GM18505 (cell line): Measurements from ENCODE around the gene ACTC1.
"Not testable (repeated sequence)": the region's sequence is repeated elsewhere in the genome, so short reads cannot be mapped to it uniquely, and the experiment has no call there.

ENCODE experiments used
- ATAC-seq: cut with Tn5 transposase; IDR thresholded peaks from one replicate; pipeline ENCODE4 v1.9.1; 2021; ENCODE audit not compliant: unreplicated experiment
- POLR2A ChIP-seq: IDR thresholded peaks from 4 replicates; pipeline ENCODE4 v1.6.1; 2011; ENCODE audit warnings: borderline replicate concordance; ENCODE audit not compliant: insufficient read depth, insufficient read length; ENCODE audit errors: extremely low read depth

ACTC1 gene

GRCh38 chr15:34795267-34796081 lies at the start of gene ACTC1:
Gene ACTC1, minus strand, starts transcription at chr15:34795549. Its CDS starts 741 bp downstream, at chr15:34794808.
- no peak for TF ChIP-seq POLR2A
- ATAC-seq = no peak

DNA sequence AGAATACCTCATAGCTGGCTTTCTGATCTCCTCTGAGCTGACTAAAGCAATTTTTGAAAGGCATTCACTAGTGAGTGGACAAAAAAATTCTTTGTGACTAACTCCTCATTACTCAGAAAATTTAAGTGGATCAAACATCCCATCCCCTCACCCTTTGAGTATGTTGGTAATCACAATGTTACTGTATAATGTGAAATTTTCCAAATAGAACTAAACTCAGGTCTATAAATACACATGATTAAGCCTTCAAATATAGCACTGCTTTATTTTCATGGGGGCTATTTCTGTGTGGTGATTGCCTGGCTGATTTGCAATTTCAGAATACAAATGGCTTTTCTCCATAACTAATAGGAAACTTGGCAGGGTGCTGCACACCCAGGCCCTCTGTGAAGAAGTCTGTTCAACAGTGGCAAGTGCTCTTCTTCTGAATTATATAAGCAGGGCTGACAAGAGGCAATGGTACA lies 45.9 kb upstream of the ACTC1 start:
- TF ChIP-seq POLR2A = no peak
- no peak for ATAC-seq

- no peak for ATAC-seq
- TF ChIP-seq POLR2A = no peak
Observed at GRCh38 chr15:34838282-34838681, 42.9 kb upstream of the ACTC1 start.

- ATAC-seq = no peak
- no peak for TF ChIP-seq POLR2A
Observed at GRCh38 chr15:34837246-34838016, 42.1 kb upstream of the ACTC1 start.

GRCh38 chr15:34828145-34828911 lies 33.0 kb upstream of the ACTC1 start:
- ATAC-seq = no peak
- no peak for TF ChIP-seq POLR2A

DNA sequence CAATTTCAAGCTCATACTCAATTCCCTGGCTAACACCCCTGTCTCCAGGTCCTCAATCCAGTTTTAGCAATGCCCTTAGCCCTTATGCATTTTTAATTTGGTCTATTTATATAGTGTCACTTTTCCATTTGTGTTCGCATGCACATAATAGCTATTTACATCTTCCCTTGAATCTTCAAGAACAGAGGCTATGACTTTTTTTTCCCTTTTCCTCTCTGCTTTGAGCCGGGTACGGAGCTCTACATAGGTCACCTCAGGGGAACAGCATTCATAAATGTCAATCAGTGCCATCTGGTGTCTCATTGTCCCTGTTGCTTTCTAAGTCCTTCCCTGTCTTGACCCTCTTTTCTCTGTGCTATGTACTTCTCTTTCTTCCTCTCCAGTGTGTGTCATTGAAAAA lies 26.5 kb upstream of the ACTC1 start:
- no peak for TF ChIP-seq POLR2A
- no peak for ATAC-seq

DNA sequence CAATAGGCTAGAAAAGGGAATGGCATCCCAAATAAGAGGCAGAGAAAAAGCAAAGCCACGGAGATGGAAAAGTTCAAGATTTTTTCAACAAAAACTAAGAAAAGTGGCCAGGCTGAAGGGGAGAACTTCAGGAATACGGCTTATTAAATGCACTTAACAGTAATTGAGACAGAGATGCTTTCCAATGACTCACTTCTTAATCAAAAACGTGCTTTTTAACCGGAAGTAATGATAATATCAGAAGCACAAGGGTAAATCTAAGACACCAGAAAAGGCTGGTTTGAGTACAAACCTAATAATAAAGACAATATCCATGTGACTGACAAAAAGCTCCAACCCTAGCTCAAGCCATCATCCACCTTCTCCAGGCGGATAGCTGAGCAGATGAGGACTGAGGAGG lies 24.8 kb upstream of the ACTC1 start:
- ATAC-seq = no peak
- TF ChIP-seq POLR2A = no peak

DNA sequence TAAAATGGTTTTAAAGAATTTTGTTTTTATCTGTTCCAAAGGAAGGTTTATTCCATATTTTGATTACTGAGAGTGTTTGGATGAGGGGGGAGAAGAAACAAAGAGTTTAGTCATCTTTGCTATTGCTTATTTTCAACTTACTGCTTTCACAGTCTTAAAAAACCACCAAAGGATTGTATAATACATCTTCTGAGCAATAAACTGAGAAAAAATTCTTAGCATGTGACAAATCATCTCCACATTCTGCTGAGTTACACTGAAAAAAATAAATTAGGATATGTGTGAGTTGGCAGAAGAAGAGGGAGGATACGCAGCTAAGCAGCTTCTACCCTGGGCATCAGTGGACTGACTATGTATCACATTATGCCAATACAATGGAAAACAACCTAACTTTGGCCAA lies 23.2 kb upstream of the ACTC1 start:
- ATAC-seq = no peak
- no peak for TF ChIP-seq POLR2A

DNA sequence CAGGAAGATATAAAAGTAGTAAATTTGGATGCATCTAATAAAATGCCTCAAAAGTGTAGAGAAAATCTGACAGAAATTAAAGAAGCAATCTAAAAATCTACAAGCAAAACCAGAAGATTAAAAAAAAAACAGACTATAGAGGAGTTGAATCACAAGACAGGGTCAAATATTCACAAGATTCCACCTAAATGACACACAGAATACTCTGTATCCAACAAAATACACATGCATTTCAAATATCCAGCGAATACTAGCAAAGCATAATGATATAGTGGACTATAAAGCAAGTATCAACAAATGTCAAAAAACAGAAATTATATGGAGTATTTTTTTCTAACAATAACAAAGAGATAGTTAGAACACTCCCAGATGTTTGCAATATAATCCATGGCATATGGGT lies 20.5 kb upstream of the ACTC1 start:
- no peak for TF ChIP-seq POLR2A
- ATAC-seq = no peak

GRCh38 chr15:34813446-34814190 lies 18.3 kb upstream of the ACTC1 start:
- ATAC-seq = no peak
- no peak for TF ChIP-seq POLR2A

DNA sequence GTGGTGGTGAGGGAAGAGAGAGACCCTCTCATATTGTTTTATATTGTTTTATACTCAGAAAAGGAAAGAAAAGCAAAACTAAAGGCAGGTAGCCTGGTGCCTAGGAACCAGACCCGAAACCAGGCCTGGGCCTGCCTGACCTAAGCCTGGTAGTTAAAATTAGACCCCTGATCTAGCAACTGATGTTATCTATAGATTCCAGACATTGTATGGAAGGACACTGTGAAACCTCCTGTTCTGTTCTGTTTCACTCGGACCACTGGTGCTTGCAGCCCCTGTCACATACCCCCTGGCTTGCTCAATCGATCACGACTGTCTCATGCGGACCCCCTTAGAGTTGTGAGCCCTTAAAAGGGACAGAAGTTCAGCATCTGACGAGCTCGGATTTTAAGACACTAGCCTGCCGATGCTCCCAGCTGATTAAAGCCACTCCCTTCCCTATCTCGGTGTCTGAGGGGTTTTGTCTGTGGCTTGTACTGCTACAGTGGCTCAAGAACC lies 17.6 kb upstream of the ACTC1 start:
- ATAC-seq = not testable (repeated sequence)

DNA sequence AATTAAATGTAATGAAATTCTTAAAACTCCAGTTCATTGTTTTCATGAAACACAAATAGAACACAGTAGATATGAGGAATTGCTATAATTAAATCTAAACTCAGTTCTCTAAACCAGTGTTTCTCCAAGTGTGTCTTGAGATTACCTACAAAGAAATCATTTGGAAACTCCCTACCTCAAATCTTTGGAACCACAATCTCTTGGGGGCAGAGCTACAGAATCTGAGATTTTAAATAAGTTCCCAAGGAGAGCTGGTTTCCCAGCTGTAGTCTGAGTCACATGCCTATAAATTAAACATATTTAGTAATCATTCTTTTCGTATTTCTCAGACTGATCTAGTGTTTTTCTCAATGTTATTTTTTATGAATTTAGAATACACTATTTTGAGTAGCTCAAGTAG lies 17.0 kb upstream of the ACTC1 start:
- no peak for ATAC-seq
- no peak for TF ChIP-seq POLR2A
